Panc1 (cell line): ENCODE data around the gene PLCB1. TPM values are rescaled to one million over a fixed set of nuclear protein-coding genes. Genes with fewer than 3 reads are reported as not detected.

Source experiments
- ATAC-seq: fragments of 200-7000 bp; cut with Tn5 transposase; 2 replicates; pipeline ENCODE4 v1.9.1; 2020; ENCODE audit warnings: mild to moderate bottlenecking, moderate library complexity
- BruUV-seq: library from RNA; stranded (reverse); fragments of 400-500 nt; replicated peaks from 2 replicates; lab custom pipeline; 2021; lab: Mats Ljungman, UMichigan
- CTCF ChIA-PET: fragments of 300-600 bp; sonication (Branson Sonifier 250); formaldehyde crosslinking; loops from one replicate; lab custom pipeline; 2022; ENCODE audit warnings: antibody characterized with exemption; lab: Charles Lee
- POLR2A ChIA-PET: fragments of 300-600 bp; sonication (Branson Sonifier 250); formaldehyde crosslinking; loops from one replicate; lab custom pipeline; 2022; ENCODE audit warnings: antibody characterized with exemption; lab: Charles Lee
- DNase-seq: peaks from one replicate; pipeline ENCODE4 v3.0.0-alpha.2; 2010; ENCODE audit warnings: low read depth, low spot score
- H3K27ac ChIP-seq: 2 replicates; pipeline ENCODE4 v1.5.1; 2011; ENCODE audit warnings: mild to moderate bottlenecking, low read length, inconsistent platforms
- H3K27me3 ChIP-seq: fragments of 200-500 bp; sonication (Bioruptor generic); 2 replicates; pipeline ENCODE4 v1.6.0; 2014; ENCODE audit warnings: low read length, inconsistent platforms; ENCODE audit not compliant: control insufficient read depth, insufficient read depth
- H3K36me3 ChIP-seq: fragments of 200-500 bp; sonication (Bioruptor generic); 2 replicates; pipeline ENCODE4 v1.5.1; 2014; ENCODE audit warnings: inconsistent platforms, mild to moderate bottlenecking, low read length, moderate library complexity; ENCODE audit not compliant: control insufficient read depth, insufficient read depth
- H3K4me1 ChIP-seq: 2 replicates; pipeline ENCODE4 v1.5.1; 2011; ENCODE audit warnings: inconsistent platforms, mild to moderate bottlenecking, low read length, moderate library complexity; ENCODE audit not compliant: control insufficient read depth, insufficient read depth
- H3K4me3 ChIP-seq, 2 experiments: 2 replicates each; pipeline ENCODE4 v1.5.1; 2011 to 2012; ENCODE audit warnings: low read depth in 2 of 2, low read length in 2 of 2, mild to moderate bottlenecking in 2 of 2, inconsistent platforms in 1 of 2, moderate library complexity in 1 of 2
- H3K9me3 ChIP-seq: fragments of 200-500 bp; sonication (Bioruptor generic); 2 replicates; pipeline ENCODE4 v1.5.1; 2014; ENCODE audit warnings: low read depth, mild to moderate bottlenecking, inconsistent platforms, low read length, moderate library complexity; ENCODE audit not compliant: control insufficient read depth, insufficient read depth
- CTCF ChIP-seq: fragments of 450-650 bp; IDR thresholded peaks from 2 replicates; pipeline ENCODE4 v1.5.1; 2017; ENCODE audit warnings: mild to moderate bottlenecking
- POLR2AphosphoS5 ChIP-seq: IDR thresholded peaks from 2 replicates; pipeline ENCODE4 v1.6.1; 2012; ENCODE audit warnings: mild to moderate bottlenecking, low read depth, low read length, moderate library complexity
- REST ChIP-seq, 2 experiments: IDR thresholded peaks; 2 replicates each; pipeline ENCODE4 v1.6.1; 2011 to 2012; ENCODE audit warnings: low read depth in 2 of 2, control low read depth in 1 of 2, low read length in 1 of 2, mild to moderate bottlenecking in 1 of 2, moderate library complexity in 1 of 2; ENCODE audit not compliant: insufficient read depth in 1 of 2
- SIN3A ChIP-seq: IDR thresholded peaks from 2 replicates; pipeline ENCODE4 v1.6.1; 2012; ENCODE audit warnings: low read depth, mild to moderate bottlenecking, low read length, moderate library complexity, borderline replicate concordance; ENCODE audit not compliant: insufficient read depth
- TCF7L2 ChIP-seq: IDR thresholded peaks from 2 replicates; pipeline ENCODE4 v1.6.1; 2011; ENCODE audit warnings: mild to moderate bottlenecking, low read depth, low read length, inconsistent platforms
- in situ Hi-C: cut with HindIII; loops from 2 replicates; pipeline ENCODE4 v1.10.0; 2016; ENCODE audit warnings: low sequenced_read_pairs, low pct_unique_long_range_greater_than_20kb
- intact Hi-C: fragments of 100-400 bp; cut with micrococcal nuclease; formaldehyde crosslinking; loops from one replicate; pipeline ENCODE4 v1.10.0; 2022; ENCODE audit not compliant: unreplicated experiment
- total RNA-seq: library from RNA; stranded (reverse); gene quantifications from one replicate; pipeline ENCODE4 v1.2.1, GENCODE V29; 2021; ENCODE audit not compliant: unreplicated experiment

The PLCB1 gene
- total RNA-seq, 1 experiment from 2014 or later = 0.59 TPM

- CTCF ChIA-PET = no interaction called here
- intact Hi-C loops = no loop called here
- no peaks in the 10 kb centered on the region for H3K4me1 ChIP-seq
- no peak overlapping the region for H3K27ac ChIP-seq
- no peaks in the 10 kb centered on the region for H3K9me3 ChIP-seq
- BruUV-seq = no TSS peak
- no peak overlapping the region for H3K4me3 ChIP-seq
- no peaks in the 10 kb centered on the region for H3K27me3 ChIP-seq
- ATAC-seq (no peak), DNase-seq (no peak)
- no peaks in the 10 kb centered on the region for H3K36me3 ChIP-seq
- no peak for TF ChIP-seq REST (IDR thresholded peaks at IDR 0.05; ENCODE audit: insufficient read depth in 1 of 2, low read depth in 2 of 2, low read length in 1 of 2)
- no peak for TF ChIP-seq SIN3A
- TF ChIP-seq POLR2AphosphoS5 = no peak
- no peak for TF ChIP-seq CTCF
- no peak for TF ChIP-seq TCF7L2
- POLR2A ChIA-PET = no interaction called here
- in situ Hi-C loops = no loop called here
These were observed 430.3 kb downstream of the PLCB1 start for GRCh38 chr20:8562356-8562755.

- CTCF ChIA-PET = no interaction called here
- no peak for ATAC-seq
- Histone ChIP-seq H3K36me3 (no peaks in the 10 kb centered on the region), H3K27ac (no peak overlapping the region), H3K4me1 (no peaks in the 10 kb centered on the region), H3K4me3 (no peak overlapping the region), H3K9me3 (0 out of 2 replicates have a peak, but pooled peaks cover 1% of the 10 kb centered on the region), H3K27me3 (no peaks in the 10 kb centered on the region)
- POLR2A ChIA-PET = no interaction called here
- TF ChIP-seq TCF7L2 = no peak
- no peak for TF ChIP-seq SIN3A
- TF ChIP-seq REST (IDR thresholded peaks at IDR 0.05; ENCODE audit: insufficient read depth in 1 of 2, low read depth in 2 of 2, low read length in 1 of 2) = no peak
- TF ChIP-seq CTCF = no peak
- in situ Hi-C loops = no loop called here
- no peak for DNase-seq
- intact Hi-C loops = no loop called here
- BruUV-seq = no TSS peak
These were observed 436.0 kb downstream of the PLCB1 start for GRCh38 chr20:8568075-8568474.
